GM18502 (cell line): ENCODE measurements around the gene BOD1L2.

Experiments
- ATAC-seq: cut with Tn5 transposase; IDR thresholded peaks from one replicate; pipeline ENCODE4 v1.9.1; 2021; ENCODE audit warnings: mild to moderate bottlenecking; ENCODE audit not compliant: unreplicated experiment, poor library complexity

BOD1L2 gene

GRCh38 chr18:57146956-57147636 lies at the start of gene BOD1L2:
BOD1L2 (plus strand) TSS chr18:57147087; CDS start chr18:57147313, 226 bp downstream.
- no peak for ATAC-seq

DNA sequence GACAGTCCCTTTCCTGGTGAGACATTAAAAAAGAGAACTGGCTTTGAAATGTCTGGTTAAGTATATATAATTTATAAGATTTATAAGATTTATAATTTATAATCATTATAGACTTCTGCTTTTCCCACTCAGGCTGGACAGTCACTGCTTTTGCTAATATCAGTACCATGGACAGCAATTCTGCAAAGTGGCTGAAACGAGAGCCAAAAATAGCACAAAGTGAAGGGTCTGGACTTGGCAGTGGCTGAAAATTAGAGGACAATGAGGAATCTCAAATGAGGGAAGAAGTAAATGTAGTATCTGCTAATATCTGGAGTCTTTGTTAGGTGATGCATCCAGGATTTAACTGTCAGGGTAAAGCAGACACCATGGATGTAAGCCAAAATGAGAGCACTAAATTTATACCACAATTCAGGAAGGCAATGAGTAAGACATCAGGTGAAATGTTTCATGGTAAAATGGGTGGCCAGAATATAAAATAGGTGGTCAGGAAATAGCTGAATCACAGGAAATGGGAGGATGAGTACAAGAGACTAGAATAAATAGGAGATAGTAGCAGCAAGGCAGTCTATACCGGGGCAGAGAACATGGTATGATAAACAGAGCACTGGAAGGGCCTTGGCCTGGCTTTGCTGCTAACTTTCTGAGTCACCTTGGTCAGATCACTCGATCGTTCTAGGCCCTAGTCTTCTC lies 39.6 kb upstream of the BOD1L2 start:
- ATAC-seq, result no peak

GRCh38 chr18:57110290-57110689 lies 36.6 kb upstream of the BOD1L2 start:
- ATAC-seq, result no peak

- ATAC-seq, result no peak
Measured at GRCh38 chr18:57113799-57114420, 33.0 kb upstream of the BOD1L2 start.

DNA sequence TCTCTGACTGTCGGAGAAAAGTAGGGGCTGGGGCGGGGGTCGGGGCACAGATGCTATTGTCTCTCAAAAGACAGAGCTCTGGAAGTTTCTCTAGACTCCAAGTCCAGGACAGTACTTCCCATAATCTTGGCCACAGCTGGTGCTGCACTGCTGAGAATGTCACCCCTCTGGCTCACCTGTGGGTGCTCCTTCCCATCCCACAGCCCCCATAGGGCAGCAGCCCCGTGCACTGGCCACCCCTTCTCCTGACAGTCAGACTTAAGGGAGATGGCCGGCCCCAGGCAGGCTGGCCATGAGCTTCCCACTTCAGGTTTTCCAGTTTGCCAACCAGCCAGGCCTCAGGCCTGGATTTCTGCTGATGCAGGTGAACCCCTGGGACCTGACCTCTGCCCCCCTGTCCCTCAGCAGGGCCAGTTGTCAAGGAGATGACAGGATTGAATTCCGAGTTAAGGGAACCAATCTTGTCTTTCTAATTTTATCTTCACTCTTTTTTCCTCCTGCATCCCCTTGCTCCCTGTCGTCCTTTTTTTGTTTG lies 30.2 kb upstream of the BOD1L2 start:
- no peak for ATAC-seq

DNA sequence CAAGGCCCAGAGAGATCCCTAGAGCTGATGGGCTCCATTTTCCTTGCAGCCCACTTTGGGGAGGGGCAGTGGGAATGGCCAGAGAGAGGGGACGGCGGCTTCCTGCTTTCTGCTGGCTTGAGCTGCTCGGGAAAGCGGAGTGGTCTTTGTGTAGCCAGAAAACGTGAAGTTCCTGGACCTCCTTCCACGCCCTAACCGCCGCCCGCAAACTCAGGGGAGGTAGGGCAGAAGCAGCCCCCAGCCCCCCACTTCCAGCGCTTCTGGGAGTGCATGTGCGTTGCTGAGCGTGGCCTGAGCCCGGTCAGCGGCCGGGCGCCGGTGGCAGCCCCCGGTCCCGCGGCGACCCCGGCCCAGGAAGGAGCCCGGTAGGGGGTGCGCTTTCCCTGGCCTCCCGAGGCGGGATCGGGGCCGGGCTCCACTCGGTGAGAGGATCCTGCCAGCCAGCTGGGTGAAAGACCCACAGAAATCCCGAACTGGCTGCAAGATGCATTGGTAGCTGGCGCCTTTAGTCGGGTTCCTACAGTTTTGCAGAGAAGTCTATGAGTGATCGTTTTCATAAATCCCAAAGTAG lies 25.3 kb upstream of the BOD1L2 start:
- no peak for ATAC-seq

GRCh38 chr18:57122936-57123510 lies 23.9 kb upstream of the BOD1L2 start:
- ATAC-seq, result no peak

DNA sequence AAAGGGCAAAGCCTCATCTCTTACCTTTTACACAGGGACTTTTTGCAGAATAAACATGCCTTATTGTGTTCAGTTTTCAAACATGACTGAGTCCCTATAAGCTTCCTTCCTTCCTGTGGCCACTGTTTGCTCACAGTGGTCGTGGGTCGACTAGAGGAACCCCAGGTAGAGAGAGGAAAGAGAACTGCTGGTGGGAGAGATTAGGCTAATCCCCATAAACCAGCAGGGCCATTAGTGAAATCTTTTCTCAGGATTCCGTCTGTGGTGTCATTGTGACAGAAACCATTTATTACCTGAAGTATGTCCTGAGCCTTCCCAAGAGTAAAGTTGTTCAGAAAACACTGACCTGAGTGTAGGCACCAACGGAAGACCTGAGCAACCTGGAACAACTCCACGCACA lies 21.3 kb upstream of the BOD1L2 start:
- ATAC-seq, result no peak

GRCh38 chr18:57128220-57128932 lies 18.5 kb upstream of the BOD1L2 start:
- no peak for ATAC-seq

DNA sequence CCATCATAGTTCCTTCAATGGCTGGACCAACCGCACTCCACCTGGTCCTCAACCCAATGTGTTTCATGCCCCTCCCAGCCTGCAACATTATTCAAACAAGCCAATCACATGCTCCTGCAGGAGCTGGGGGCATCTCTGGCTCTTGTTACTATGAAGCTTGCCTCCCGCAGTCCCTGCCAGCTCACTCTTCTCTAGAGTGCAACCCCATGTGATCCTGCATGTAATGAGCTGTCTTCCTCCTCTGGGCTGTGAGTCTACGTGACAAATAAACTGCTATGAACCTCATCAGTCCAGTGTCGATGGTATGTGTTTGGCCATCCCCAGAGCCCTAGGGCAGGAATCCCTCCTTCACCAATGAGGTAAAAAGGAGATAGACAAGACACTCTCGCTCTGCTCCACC lies 15.8 kb upstream of the BOD1L2 start:
- ATAC-seq, result no peak

DNA sequence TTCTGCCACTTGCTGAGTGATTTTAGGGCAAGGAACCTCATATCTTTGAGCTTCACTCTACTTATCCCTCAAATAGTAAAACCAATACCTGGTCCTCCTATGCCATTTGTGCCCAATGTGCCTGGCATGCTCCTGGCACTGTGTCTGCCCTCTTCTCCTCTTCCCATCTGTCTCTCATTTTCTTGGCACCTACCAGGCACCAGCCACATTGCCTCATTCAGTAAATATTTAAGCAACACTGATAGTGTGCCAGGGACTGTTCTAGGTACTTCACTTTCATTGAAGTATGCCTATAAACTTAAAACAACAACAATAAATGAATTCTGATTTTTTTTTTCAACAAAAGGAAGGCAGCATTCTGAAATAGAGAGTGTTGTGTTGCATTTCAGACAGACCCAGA lies 15.1 kb upstream of the BOD1L2 start:
- no peak for ATAC-seq

- ATAC-seq, result no peak
Measured at GRCh38 chr18:57134618-57135135, 12.2 kb upstream of the BOD1L2 start.

DNA sequence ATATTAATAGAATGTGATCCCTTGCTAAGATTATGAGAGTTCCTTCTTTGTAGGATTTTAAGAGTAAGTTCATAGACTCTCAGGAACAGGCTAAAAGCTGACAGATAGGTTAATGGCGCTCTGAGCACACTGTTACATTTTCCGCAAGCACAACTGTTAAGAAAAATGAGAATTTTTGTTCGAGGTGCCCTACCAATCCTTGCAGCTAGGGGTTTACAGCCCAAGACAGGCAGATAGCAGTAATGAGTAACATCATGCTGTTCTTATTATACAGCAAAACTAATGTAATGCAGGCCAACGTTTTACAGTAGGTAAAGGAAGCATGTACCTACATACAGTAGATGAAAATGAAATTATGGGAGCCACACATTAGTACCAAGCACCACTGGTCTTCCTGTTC lies 11.2 kb upstream of the BOD1L2 start:
- no peak for ATAC-seq

- ATAC-seq, result no peak
Measured at GRCh38 chr18:57137847-57138246, 9.0 kb upstream of the BOD1L2 start.

DNA sequence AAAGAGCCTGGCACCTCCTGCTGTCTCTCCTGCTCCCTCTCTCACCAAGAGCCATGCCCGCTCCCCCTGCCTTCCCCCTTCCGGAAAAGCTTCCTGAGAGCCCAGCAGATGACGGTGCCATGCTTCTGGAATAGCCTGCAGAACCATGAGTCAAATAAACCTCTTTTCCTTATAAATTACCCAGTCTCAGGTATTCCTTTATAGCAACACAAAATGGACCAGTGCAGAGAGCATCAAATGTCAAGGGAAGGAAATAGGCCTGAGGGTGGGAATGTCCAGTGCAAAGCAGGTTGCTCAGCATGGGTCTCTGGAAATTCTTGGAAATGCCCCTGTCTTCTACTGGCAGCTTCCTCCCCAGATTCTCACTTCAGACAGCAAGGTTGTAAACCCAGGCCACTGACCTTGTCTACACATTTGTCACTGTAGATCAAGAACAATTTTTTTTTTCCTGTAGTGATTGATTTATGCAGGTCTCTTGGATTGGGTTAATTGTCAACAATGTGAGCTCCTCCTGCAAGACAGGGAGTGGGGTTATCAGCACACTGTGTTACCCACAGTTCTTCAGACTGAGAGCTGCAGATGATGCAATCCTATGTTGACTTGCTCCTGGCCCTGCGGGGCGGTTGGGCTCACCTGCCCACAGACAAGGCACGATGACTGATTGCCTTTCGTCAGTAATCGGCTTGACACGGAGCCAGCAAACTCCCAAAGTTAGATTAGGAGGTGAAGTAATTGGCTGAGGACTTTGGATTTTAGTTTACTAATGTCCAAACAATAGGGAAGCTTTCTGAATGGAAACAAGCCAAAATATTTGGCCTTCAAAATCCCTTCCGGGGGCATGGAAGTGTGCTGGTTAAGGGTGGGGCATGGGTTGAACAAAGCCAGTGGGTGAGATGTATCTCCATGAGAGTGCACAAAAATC lies 5.4 kb upstream of the BOD1L2 start:
- no peak for ATAC-seq

- ATAC-seq, result no peak
Measured at GRCh38 chr18:57142324-57142723, 4.6 kb upstream of the BOD1L2 start.

GRCh38 chr18:57143265-57143664 lies 3.6 kb upstream of the BOD1L2 start:
- ATAC-seq, result no peak

DNA sequence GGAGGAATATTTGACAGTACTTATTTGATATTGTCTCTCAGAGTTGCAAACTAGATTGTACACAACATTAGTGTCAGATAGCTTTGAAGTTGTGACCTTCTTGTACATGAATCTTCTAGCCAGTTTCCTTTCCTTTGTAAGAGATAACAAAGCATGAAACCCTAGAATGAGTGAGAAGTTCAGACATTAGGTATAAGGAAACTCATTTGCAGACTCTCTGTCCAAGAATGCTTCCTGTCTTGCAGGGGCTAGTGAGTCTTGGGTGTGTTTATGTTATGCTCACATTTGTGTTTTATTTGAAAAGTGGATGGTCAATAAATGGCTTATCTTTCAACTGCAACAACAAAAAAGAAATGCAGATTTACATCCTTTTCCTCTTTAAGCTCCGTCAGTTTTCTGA lies 1.4 kb downstream of the BOD1L2 start:
- ATAC-seq, result peak; percentile 45

DNA sequence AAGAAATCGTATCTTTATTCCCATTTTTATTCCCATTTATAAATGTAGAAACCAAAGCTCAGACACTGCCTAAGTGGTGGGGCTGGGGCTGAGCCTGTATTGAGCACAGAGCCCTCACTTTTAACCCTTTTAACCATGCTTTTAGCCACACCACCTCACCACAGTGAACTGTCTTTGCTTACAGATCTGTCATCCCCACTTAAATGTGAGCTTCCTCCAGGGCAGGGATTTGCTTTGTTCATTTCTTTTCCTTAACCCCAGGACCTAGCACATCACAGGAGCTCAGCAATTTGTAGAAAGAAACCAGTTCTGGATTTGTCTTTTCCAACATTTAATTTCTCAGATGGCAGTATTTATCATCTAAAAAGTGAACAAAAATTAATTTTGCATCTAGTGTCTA lies 2.2 kb downstream of the BOD1L2 start:
- no peak for ATAC-seq
